Coronary artery (tissue), 2 donors: ENCODE results near the gene SETSIP.

Source experiments
- DNase-seq: peaks from one replicate; pipeline ENCODE4 v3.0.0-alpha.2; 2017; ENCODE audit warnings: low spot score
- H3K27ac ChIP-seq, 2 donors: fragments of 200-600 bp; sonication (generic); one replicate each; pipeline ENCODE4 v1.5.1; 2016 to 2019
- H3K4me3 ChIP-seq: fragments of 200-600 bp; sonication (generic); 2 replicates; pipeline ENCODE4 v1.5.1; 2016; ENCODE audit warnings: mild to moderate bottlenecking, moderate library complexity
- TF ChIP-seq, protein P1 (sequence below): fragments of 200-600 bp; sonication (generic); IDR thresholded peaks from one replicate; pipeline ENCODE4 v1.5.1; 2019; ENCODE audit warnings: antibody characterized with exemption

The SETSIP gene

DNA sequence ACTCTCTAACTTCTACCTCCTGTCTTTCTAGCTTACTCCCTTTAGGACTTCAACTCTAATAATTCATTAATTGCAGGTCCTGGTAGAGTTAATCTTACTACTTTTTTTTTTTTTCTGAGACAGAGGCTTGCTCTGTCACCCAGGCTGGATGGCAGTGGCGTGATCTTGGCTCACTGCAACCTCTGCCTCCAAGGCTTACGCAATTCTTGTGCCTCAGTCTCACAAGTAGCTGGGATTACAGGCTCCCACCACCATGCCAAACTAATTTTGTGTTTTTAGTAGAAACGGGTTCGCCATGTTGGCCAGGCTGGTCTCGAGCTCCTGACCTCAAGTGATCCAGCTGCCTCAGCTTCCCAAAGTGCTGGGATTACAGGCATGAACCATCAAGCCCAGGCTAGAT is 20.7 kb upstream of the SETSIP start:
- Histone ChIP-seq H3K4me3 (no peak overlapping the region), H3K27ac (no peak overlapping the region)
- TF ChIP-seq, protein P1, sequence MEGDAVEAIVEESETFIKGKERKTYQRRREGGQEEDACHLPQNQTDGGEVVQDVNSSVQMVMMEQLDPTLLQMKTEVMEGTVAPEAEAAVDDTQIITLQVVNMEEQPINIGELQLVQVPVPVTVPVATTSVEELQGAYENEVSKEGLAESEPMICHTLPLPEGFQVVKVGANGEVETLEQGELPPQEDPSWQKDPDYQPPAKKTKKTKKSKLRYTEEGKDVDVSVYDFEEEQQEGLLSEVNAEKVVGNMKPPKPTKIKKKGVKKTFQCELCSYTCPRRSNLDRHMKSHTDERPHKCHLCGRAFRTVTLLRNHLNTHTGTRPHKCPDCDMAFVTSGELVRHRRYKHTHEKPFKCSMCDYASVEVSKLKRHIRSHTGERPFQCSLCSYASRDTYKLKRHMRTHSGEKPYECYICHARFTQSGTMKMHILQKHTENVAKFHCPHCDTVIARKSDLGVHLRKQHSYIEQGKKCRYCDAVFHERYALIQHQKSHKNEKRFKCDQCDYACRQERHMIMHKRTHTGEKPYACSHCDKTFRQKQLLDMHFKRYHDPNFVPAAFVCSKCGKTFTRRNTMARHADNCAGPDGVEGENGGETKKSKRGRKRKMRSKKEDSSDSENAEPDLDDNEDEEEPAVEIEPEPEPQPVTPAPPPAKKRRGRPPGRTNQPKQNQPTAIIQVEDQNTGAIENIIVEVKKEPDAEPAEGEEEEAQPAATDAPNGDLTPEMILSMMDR, result no peak
- DNase-seq, result no peak

DNA sequence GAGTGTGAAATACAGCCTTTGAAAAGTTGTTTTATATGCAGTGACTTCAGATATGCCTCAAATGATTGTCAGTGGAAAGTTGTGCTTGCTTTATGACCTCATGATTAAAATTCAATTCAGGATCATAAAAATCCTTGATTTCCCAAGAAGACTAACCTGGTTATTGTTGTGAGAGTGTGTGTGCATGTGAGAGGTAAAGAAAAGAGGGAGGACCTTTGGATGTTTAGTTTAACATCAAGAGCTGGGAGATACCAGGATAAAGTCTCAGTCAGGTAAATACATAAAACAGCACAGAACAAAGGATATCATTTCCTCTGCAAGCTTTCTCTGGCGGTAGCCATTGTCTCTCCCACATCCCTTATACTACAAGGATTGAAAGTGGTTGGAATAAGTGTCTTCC is 19.4 kb upstream of the SETSIP start:
- H3K4me3 ChIP-seq, result no peak overlapping the region
- H3K27ac ChIP-seq, result no peak overlapping the region
- TF ChIP-seq, protein P1, result no peak
- DNase-seq, result no peak

DNA sequence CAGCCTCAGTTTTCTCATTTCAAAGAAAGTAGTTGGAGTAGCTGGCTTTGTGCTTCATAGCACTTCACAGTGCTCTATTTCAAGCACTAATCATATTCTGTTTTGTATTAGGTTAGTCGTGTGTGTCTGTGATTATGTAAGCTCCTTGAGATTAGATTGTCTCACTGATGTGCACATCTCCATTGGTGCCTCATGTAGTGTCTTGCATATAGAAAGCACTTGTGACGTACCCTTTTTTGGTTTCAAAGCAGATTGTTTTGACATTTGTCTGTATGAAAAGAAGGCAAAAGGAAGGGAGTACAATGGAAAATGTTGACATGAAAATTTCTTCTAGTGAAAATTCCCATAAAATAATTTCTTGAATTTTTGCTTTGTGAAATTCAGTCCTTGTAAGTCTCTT is 18.9 kb upstream of the SETSIP start:
- DNase-seq, result no peak
- no peak overlapping the region for H3K27ac ChIP-seq
- H3K4me3 ChIP-seq, result no peak overlapping the region
- TF ChIP-seq, protein P1, result no peak

DNA sequence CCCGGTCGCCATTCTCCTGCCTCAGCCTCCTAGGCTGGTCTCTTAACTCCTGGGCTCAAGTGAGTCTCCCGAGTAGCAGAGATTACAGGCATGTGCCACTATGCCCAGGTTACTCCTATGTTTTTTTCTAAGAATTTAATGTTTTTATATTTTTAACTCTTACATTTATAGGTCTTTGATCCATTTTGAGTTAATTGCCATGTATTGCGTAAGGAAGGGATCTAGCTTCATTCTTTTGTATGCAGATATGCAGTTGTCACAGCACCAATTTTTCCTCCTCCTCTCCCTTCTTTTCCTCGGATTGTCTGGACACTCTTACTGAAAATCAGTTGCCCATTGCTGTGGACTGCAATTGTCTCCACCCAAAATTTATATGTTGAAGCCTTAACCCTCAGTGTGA is 16.4 kb upstream of the SETSIP start:
- TF ChIP-seq, protein P1, result no peak
- DNase-seq, result no peak
- no peak overlapping the region for H3K4me3 ChIP-seq
- H3K27ac ChIP-seq, result no peak overlapping the region

DNA sequence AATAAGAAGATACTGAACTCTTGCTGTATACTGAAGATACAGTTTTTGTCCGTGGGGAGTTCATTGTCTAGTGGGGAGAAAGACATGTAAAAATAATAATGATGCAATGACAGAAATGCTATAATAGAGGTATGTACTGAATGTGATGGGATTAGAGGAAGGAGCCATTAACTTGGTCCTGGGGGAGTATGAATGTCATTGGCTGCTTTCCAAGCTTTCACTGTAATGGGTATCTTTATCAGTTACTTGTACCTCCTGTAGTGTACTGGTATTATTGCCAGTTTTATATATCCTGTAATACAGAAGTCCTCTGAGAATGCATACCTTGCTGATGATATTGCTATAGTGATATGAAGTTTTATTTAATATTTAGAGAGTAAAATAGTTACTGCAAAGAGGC is 12.3 kb upstream of the SETSIP start:
- no peak for DNase-seq
- no peak overlapping the region for H3K4me3 ChIP-seq
- no peak overlapping the region for H3K27ac ChIP-seq
- TF ChIP-seq, protein P1, result no peak

DNA sequence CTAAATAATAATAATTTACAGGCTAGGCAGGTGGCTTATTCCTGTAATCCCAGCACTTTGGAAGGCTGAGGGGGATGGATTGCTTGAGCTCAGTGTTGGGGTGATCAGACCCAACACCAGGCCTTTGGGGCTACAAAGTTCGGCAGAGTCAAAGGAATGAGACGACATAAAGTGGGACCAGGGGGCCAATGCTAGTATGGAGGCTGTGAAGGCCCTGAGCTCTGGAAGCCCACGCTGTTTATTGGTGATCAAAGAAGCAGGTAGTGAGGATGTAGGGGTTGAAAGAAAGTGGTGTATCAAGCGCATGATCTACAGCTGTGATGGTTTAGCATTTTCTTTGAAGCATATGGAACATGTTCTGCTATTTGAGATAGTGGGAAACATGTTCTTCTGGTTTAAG is 10.5 kb upstream of the SETSIP start:
- no peak for DNase-seq
- no peak overlapping the region for H3K27ac ChIP-seq
- TF ChIP-seq, protein P1, result no peak
- H3K4me3 ChIP-seq, result no peak overlapping the region

DNA sequence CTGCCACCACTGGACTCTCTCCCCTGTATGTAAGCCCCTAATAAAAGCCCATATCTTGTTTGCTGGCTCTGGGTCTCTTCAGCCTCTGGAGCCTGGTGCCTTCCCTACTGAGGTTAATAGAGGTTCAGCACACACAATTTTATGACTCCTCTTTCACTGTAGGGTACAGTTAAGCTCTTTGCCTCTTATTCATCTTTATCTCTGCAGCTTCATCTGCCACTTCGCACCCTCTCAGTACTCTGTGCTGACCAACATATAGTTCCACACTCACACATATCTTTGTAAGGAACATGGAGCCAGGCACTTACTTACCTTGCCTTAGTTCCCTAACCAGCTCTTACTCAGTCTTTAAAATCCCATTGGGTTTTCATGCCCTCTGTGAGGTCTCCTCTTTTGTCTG is 9.4 kb upstream of the SETSIP start:
- H3K27ac ChIP-seq, result no peak overlapping the region
- no peak overlapping the region for H3K4me3 ChIP-seq
- no peak for DNase-seq
- TF ChIP-seq, protein P1, result no peak
